ENCODE results near the gene SEC62. TPM values are rescaled to one million over a fixed set of nuclear protein-coding genes. Genes with fewer than 3 reads are reported as not detected.

The SEC62 gene
- polyA plus RNA-seq, 3 donors: 15.6 to 117 (median 95.2) TPM

DNA sequence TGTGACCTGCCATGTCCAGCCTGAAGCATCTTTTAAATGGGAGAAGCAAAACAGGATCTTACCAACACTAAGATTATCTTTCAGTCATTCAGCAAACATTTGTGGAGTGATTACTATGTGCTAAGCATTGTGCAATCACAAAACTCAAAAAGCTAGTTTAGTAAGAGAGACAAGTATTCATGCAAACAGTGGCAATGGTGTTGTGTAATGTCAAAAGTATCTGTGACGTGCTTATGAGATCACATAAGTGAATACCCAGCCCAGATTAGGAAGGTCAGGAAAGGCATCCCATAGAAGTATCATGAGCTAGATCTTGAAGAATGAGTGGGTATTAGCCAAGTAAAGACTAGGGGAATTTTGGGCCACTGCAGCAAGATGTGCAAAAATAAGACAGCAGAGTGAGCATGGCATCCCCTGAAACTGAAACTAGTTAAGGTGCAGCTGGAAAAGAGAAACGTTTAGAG lies 32.1 kb downstream of the SEC62 start:
- Mint-ChIP-seq H3K27ac (peak overlapping the region in 6 of 7 donors; percentile 26 to 83 (median 78)), H3K4me1 (peaks cover 33% of the 10 kb centered on the region), H3K9me3 (peaks cover 0 to 3% (median 0%) of the 10 kb centered on the region in 7 donors), H3K4me3 (no peak overlapping the region), H3K27me3 (ENCODE audit: low read depth in 3 of 3) (peaks cover 0 to 4% (median 0%) of the 10 kb centered on the region in 3 donors), H3K36me3 (peaks cover 10 to 18% of the 10 kb centered on the region in 2 donors)
- DNase-seq: peak; percentile 59 to 93 (median 88)
- WGBS (ENCODE audit: insufficient coverage): 14% methylated on average over 1 of the region's 2 CpGs
- Histone ChIP-seq H3K9me3 (replicated peaks in 1 of 2; ENCODE audit: control insufficient read depth in 1 of 2, insufficient read depth in 1 of 2, low read length in 2 of 2) (no peaks in the 10 kb centered on the region), H3K79me2 (ENCODE audit: insufficient read depth, low read length) (no peaks in the 10 kb centered on the region), H3K4me3 (replicated peaks in 1 of 3; ENCODE audit: low read depth in 2 of 3, low read length in 3 of 3) (no peak overlapping the region), H3K9ac (ENCODE audit: insufficient read depth, low read length, poor library complexity, severe bottlenecking) (no peak overlapping the region), H2AFZ (ENCODE audit: insufficient read depth, low read depth, low read length, poor library complexity, severe bottlenecking) (no peak overlapping the region), H3K27ac (ENCODE audit: low read depth in 1 of 2, low read length in 2 of 2) (peak overlapping the region in 1 of 2 donors; percentile 56), H3K27me3 (ENCODE audit: control insufficient read depth in 2 of 2, insufficient read depth in 2 of 2, low read length in 2 of 2) (no peaks in the 10 kb centered on the region), H3K4me2 (replicated peaks; ENCODE audit: extremely low read depth, low read length, poor library complexity, severe bottlenecking) (no peak overlapping the region), H3K36me3 (replicated peaks in 1 of 2; ENCODE audit: control insufficient read depth in 1 of 2, insufficient read depth in 2 of 2, low read length in 2 of 2) (peaks cover 15 to 31% of the 10 kb centered on the region in 2 donors), H3K4me1 (ENCODE audit: control insufficient read depth in 1 of 2, insufficient read depth in 2 of 2, low read length in 2 of 2) (peaks cover 29 to 30% of the 10 kb centered on the region in 2 donors), H4K20me1 (ENCODE audit: insufficient read depth, low read length) (no peaks in the 10 kb centered on the region)
- intact Hi-C loops (cut with micrococcal nuclease): loop anchor here in 1 of 2 donors (10.0 kb wide), 1 partner anchor 46 kb away; no protein-coding TSS in a partner anchor
- TF ChIP-seq, protein P1, sequence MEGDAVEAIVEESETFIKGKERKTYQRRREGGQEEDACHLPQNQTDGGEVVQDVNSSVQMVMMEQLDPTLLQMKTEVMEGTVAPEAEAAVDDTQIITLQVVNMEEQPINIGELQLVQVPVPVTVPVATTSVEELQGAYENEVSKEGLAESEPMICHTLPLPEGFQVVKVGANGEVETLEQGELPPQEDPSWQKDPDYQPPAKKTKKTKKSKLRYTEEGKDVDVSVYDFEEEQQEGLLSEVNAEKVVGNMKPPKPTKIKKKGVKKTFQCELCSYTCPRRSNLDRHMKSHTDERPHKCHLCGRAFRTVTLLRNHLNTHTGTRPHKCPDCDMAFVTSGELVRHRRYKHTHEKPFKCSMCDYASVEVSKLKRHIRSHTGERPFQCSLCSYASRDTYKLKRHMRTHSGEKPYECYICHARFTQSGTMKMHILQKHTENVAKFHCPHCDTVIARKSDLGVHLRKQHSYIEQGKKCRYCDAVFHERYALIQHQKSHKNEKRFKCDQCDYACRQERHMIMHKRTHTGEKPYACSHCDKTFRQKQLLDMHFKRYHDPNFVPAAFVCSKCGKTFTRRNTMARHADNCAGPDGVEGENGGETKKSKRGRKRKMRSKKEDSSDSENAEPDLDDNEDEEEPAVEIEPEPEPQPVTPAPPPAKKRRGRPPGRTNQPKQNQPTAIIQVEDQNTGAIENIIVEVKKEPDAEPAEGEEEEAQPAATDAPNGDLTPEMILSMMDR (IDR thresholded peaks at IDR 0.05): no peak

DNA sequence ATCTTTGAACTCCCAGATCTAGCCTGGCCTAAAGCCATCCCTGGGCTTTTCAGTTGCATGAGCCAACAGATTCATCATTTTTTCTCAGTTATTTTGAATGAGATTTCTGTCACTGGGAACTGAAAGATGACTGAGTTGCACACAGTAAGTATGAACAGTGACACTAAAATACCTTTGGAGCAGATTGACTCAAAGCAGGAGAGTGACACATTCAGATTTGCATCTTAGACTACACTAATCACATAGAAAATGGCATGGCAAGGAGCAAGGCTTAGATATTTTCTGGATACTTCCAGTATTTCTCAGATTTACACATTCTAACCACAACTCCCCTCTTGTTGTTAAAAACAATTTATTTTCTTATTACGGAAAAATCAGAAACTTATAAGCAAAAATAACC lies 32.8 kb downstream of the SEC62 start:
- peak overlapping the region in 1 of 2 donors; percentile 56 for H3K27ac ChIP-seq (ENCODE audit: low read depth in 1 of 2, low read length in 2 of 2)
- H2AFZ ChIP-seq (ENCODE audit: insufficient read depth, low read depth, low read length, poor library complexity, severe bottlenecking): no peak overlapping the region
- intact Hi-C loops (cut with micrococcal nuclease): loop anchor here in 1 of 2 donors (10.0 kb wide), 1 partner anchor 45 kb away; no protein-coding TSS in a partner anchor
- peaks cover 10 to 24% of the 10 kb centered on the region in 2 donors for H3K36me3 ChIP-seq (replicated peaks in 1 of 2; ENCODE audit: control insufficient read depth in 1 of 2, insufficient read depth in 2 of 2, low read length in 2 of 2)
- WGBS (ENCODE audit: insufficient coverage): no CpG with 5 or more reads among the region's 1 CpG
- no peaks in the 10 kb centered on the region for H3K79me2 ChIP-seq (ENCODE audit: insufficient read depth, low read length)
- peaks cover 35% of the 10 kb centered on the region in 2 donors for H3K4me1 ChIP-seq (ENCODE audit: control insufficient read depth in 1 of 2, insufficient read depth in 2 of 2, low read length in 2 of 2)
- H3K9me3 ChIP-seq (replicated peaks in 1 of 2; ENCODE audit: control insufficient read depth in 1 of 2, insufficient read depth in 1 of 2, low read length in 2 of 2): no peaks in the 10 kb centered on the region
- H3K27me3 ChIP-seq (ENCODE audit: control insufficient read depth in 2 of 2, insufficient read depth in 2 of 2, low read length in 2 of 2): no peaks in the 10 kb centered on the region
- peaks cover 8 to 18% of the 10 kb centered on the region in 2 donors for H3K36me3 Mint-ChIP-seq
- no peak overlapping the region for H3K4me2 ChIP-seq (replicated peaks; ENCODE audit: extremely low read depth, low read length, poor library complexity, severe bottlenecking)
- no peak overlapping the region for H3K4me3 Mint-ChIP-seq
- no peak for DNase-seq
- H3K27me3 Mint-ChIP-seq (ENCODE audit: low read depth in 3 of 3): peaks cover 0 to 4% (median 0%) of the 10 kb centered on the region in 3 donors
- no peak overlapping the region for H3K4me3 ChIP-seq (replicated peaks in 1 of 3; ENCODE audit: low read depth in 2 of 3, low read length in 3 of 3)
- TF ChIP-seq, protein P1 (IDR thresholded peaks at IDR 0.05): no peak
- H3K4me1 Mint-ChIP-seq: peaks cover 40% of the 10 kb centered on the region
- H3K9me3 Mint-ChIP-seq: peaks cover 0 to 3% (median 0%) of the 10 kb centered on the region in 7 donors
- H4K20me1 ChIP-seq (ENCODE audit: insufficient read depth, low read length): no peaks in the 10 kb centered on the region
- H3K27ac Mint-ChIP-seq: peak overlapping the region in 6 of 7 donors; percentile 10 to 83 (median 68)
- no peak overlapping the region for H3K9ac ChIP-seq (ENCODE audit: insufficient read depth, low read length, poor library complexity, severe bottlenecking)

Data from CD14-positive monocyte (primary cell).